ENCODE data around the gene C10orf105.

DNA sequence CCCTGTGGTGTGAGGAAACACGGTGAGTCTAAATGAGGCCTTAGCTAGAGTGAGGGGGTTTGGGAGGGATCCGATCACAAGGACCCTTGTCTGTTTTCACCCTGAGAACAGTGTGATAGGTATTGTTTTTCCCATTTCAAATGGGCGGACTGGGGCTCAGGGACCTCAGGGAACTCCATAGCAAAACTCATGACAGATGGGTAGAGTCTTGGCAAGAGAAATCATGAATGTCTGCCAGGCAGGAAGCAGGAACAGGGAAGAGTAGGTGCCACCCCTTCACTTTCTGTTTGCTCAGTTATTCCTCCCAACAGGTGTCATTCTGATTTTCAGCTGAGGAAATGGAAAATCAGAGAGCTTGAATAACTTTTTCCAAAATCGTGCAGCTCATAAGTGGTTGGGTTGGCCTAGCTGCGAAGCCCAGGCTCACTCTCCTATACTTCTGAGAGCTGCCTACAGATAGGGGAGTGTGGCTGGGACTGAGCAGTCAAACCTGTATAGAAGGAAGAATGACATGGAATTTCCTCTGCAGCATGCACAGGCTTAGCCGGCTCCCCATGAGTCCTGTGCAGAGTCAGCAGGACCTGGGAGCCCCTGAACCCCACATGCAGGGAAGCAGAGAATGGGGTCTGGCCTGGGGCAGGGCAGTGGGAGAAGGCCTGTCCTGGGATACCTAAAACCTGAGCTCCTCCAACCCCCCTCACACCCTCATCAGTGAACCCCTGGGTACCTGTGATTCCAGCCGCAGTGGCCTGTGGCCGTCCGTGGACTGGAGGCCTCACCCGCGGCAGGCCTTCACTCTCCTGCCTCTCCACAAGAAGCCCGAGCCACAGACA is 17.6 kb upstream of the C10orf105 start:
- TF ChIP-seq TAF1 (IDR thresholded peaks at IDR 0.05; ENCODE audit: low read depth, low read length) (no peak), POLR2A (IDR thresholded peaks at IDR 0.05; ENCODE audit: low read depth, low read length) (no peak), POLR2AphosphoS5 (IDR thresholded peaks at IDR 0.05; ENCODE audit: low read depth, low read length) (no peak)

Data from GM12891 (cell line).